PC-9 (cell line): Measurements from ENCODE around the gene DR1. TPM values are rescaled to one million over a fixed set of nuclear protein-coding genes. Genes with fewer than 3 reads are reported as not detected.

Experiments
- Bru-seq: library from RNA; stranded (reverse); fragments of 400-500 nt; gene quantifications from one replicate; lab custom pipeline; 2021; lab: Mats Ljungman, UMichigan
- BruChase-seq, 2 experiments: library from RNA; stranded (reverse); fragments of 400-500 nt; gene quantifications; one replicate each; lab custom pipeline; 2021; lab: Mats Ljungman, UMichigan
- BruUV-seq: library from RNA; stranded (reverse); fragments of 400-500 nt; replicated peaks from 2 replicates; lab custom pipeline; 2021; lab: Mats Ljungman, UMichigan
- CTCF ChIA-PET: fragments of 300-600 bp; sonication (Branson Sonifier 250); formaldehyde crosslinking; loops from one replicate; lab custom pipeline; 2022; ENCODE audit warnings: antibody characterized with exemption; lab: Charles Lee
- POLR2A ChIA-PET: fragments of 300-600 bp; sonication (Branson Sonifier 250); formaldehyde crosslinking; loops from one replicate; lab custom pipeline; 2022; ENCODE audit warnings: antibody characterized with exemption; ENCODE audit not compliant: unreplicated experiment; lab: Charles Lee
- DNase-seq, 2 experiments: peaks; one replicate each; pipeline versions ENCODE4 v3.0.0 to v3.0.0-alpha.2; 2015 to 2022; ENCODE audit warnings: mixed read lengths in 1 of 2
- H2AFZ ChIP-seq: fragments of 200-600 bp; sonication (generic); 2 replicates; pipeline ENCODE4 v1.8.1; 2017; ENCODE audit warnings: antibody characterized with exemption
- H3F3A ChIP-seq: fragments of 200-600 bp; sonication (generic); 2 replicates; pipeline ENCODE4 v1.8.1; 2017; ENCODE audit warnings: antibody characterized with exemption, mild to moderate bottlenecking, low read depth; ENCODE audit not compliant: insufficient read depth
- H3K27ac ChIP-seq: fragments of 200-600 bp; sonication (generic); 2 replicates; pipeline ENCODE4 v1.6.1; 2016; ENCODE audit warnings: mixed run types
- H3K27me3 ChIP-seq: fragments of 200-600 bp; sonication (generic); 2 replicates; pipeline ENCODE4 v1.6.1; 2016; ENCODE audit warnings: low read depth, mixed run types; ENCODE audit not compliant: insufficient read depth
- H3K36me3 ChIP-seq: fragments of 200-600 bp; sonication (generic); 2 replicates; pipeline ENCODE4 v1.6.1; 2016; ENCODE audit warnings: low read depth, mixed run types
- H3K4me1 ChIP-seq: fragments of 200-600 bp; sonication (generic); replicated peaks from 2 replicates; pipeline ENCODE4 v1.6.1; 2016; ENCODE audit warnings: mixed run types; ENCODE audit not compliant: insufficient read depth
- H3K4me2 ChIP-seq: fragments of 200-600 bp; sonication (generic); 2 replicates; pipeline ENCODE4 v1.6.1; 2017; ENCODE audit warnings: mixed run types
- H3K4me3 ChIP-seq: fragments of 200-600 bp; sonication (generic); 2 replicates; pipeline ENCODE4 v1.6.1; 2016; ENCODE audit warnings: mixed run types
- H3K79me2 ChIP-seq: fragments of 200-600 bp; sonication (generic); 2 replicates; pipeline ENCODE4 v1.6.1; 2017; ENCODE audit warnings: low read depth, mixed run types
- H3K9me2 ChIP-seq: fragments of 200-600 bp; sonication (generic); 2 replicates; pipeline ENCODE4 v1.8.1; 2017; ENCODE audit warnings: mild to moderate bottlenecking; ENCODE audit not compliant: insufficient read depth
- H3K9me3 ChIP-seq: fragments of 200-600 bp; sonication (generic); 2 replicates; pipeline ENCODE4 v1.8.1; 2016; ENCODE audit warnings: low read depth; ENCODE audit not compliant: insufficient read depth
- H4K20me1 ChIP-seq: fragments of 200-600 bp; sonication (generic); 2 replicates; pipeline ENCODE4 v1.8.1; 2017; ENCODE audit not compliant: insufficient read depth
- CTCF ChIP-seq: fragments of 200-600 bp; sonication (generic); conservative IDR thresholded peaks from 2 replicates; pipeline ENCODE4 v1.6.1; 2017; ENCODE audit warnings: mixed run types, antibody characterized with exemption, mild to moderate bottlenecking, moderate library complexity
- EZH2 ChIP-seq: fragments of 200-600 bp; sonication (generic); IDR thresholded peaks from 2 replicates; pipeline ENCODE4 v1.8.0; 2017; ENCODE audit warnings: antibody characterized with exemption, low read depth
- intact Hi-C: fragments of 100-400 bp; cut with micrococcal nuclease; formaldehyde crosslinking; loops from one replicate; pipeline ENCODE4 v1.10.0; 2022; ENCODE audit not compliant: unreplicated experiment
- long read RNA-seq: library from polyadenylated mRNA; stranded (forward); transcript quantifications from one replicate; pipeline ENCODE4 v2.0.0, GENCODE V29; 2022
- total RNA-seq: library from RNA; stranded (reverse); gene quantifications from 2 replicates; pipeline ENCODE4 v1.2.3, GENCODE V29; 2021

Gene DR1
- total RNA-seq (33.6 and 37.8 TPM in 2 replicates), Bru-seq, nascent RNA (percentile 88 among the genes with signal in this experiment), BruChase-seq, experiment 1, labeled RNA remaining after a 2-hour chase (percentile 87 among the genes with signal in this experiment), BruChase-seq, experiment 2, labeled RNA remaining after a 6-hour chase (percentile 92 among the genes with signal in this experiment)
- long read RNA-seq, full-length matches to known transcripts, result 69 of 71 reads
- long read RNA-seq, partial matches to known transcripts, result 1 of 71 reads
- long read RNA-seq, other reads (novel, unspliced or antisense), result 1 of 71 reads

GRCh38 chr1:93345633-93346420 is at the start of gene DR1:
DR1 (plus strand) TSS chr1:93345907; CDS start chr1:93346646, 739 bp downstream.
- Histone ChIP-seq H2AFZ (peak within 1 kb of the TSS; percentile 94), H3K4me1 (peaks cover 35% of the 10 kb centered on the region), H4K20me1 (peaks cover 32% of the 10 kb centered on the region), H3K4me3 (peak within 1 kb of the TSS; percentile 86), H3K27me3 (no peaks in the 10 kb centered on the region), H3K79me2 (peaks cover 80% of the 10 kb centered on the region), H3K9me3 (no peaks in the 10 kb centered on the region), H3K9me2 (no peaks in the 10 kb centered on the region), H3K27ac (peak within 1 kb of the TSS; percentile 86), H3F3A (peaks cover 8% of the 10 kb centered on the region), H3K4me2 (peak within 1 kb of the TSS; percentile 92), H3K36me3 (peaks cover 25% of the 10 kb centered on the region)
- intact Hi-C loops, result loop anchor here (1.0 to 5.0 kb wide), 4 partner anchors 24 to 501 kb away; partner anchors contain the start of gene FNBP1L
- ChIA-PET CTCF (interaction anchor here (0.5 to 0.9 kb wide), 5 partner anchors 41 to 404 kb away, joined by 3 to 6 read pairs (median 3); no protein-coding TSS in a partner anchor), POLR2A (interaction anchor here (0.6 to 1.1 kb wide), 2 partner anchors 21 to 235 kb away, joined by 4 read pairs; no protein-coding TSS in a partner anchor)
- no peak for TF ChIP-seq CTCF
- DNase-seq, result peak; percentile 84 to 94
- no TSS peak for BruUV-seq

GRCh38 chr1:93296555-93297154 is 49.1 kb upstream of the DR1 start:
- no peaks in the 10 kb centered on the region for H3K9me2 ChIP-seq
- no peaks in the 10 kb centered on the region for H3K4me1 ChIP-seq
- no peak for DNase-seq
- intact Hi-C loops, result no loop called here
- H3K79me2 ChIP-seq, result no peaks in the 10 kb centered on the region
- no peak overlapping the region for H2AFZ ChIP-seq
- no peak for TF ChIP-seq CTCF
- TF ChIP-seq EZH2, result no peak
- H3K36me3 ChIP-seq, result no peaks in the 10 kb centered on the region
- H3K4me2 ChIP-seq, result no peak overlapping the region
- H3K4me3 ChIP-seq, result no peak overlapping the region
- H3F3A ChIP-seq, result no peaks in the 10 kb centered on the region
- no peak overlapping the region for H3K27ac ChIP-seq
- H4K20me1 ChIP-seq, result no peaks in the 10 kb centered on the region
- ChIA-PET POLR2A (no interaction called here), CTCF (interaction anchor here (0.6 kb wide), 1 partner anchor 132 kb away, joined by 5 read pairs; no protein-coding TSS in a partner anchor)
- H3K27me3 ChIP-seq, result no peaks in the 10 kb centered on the region
- no peaks in the 10 kb centered on the region; the same call in 1 of the 2 replicates for H3K9me3 ChIP-seq
- BruUV-seq, result no TSS peak

- POLR2A ChIA-PET, result interaction anchor here (0.6 to 0.7 kb wide), 2 partner anchors 27 to 663 kb away, joined by 3 to 4 read pairs; no protein-coding TSS in a partner anchor
- intact Hi-C loops, result no loop called here
Measured at GRCh38 chr1:93301131-93301530, 44.6 kb upstream of the DR1 start.

More at GRCh38 chr1:93301131-93301530, 44.6 kb upstream of the DR1 start:
- Histone ChIP-seq H3K9me3 (no peaks in the 10 kb centered on the region), H3K79me2 (no peaks in the 10 kb centered on the region), H3K9me2 (no peaks in the 10 kb centered on the region), H3K36me3 (no peaks in the 10 kb centered on the region), H3K4me3 (no peak overlapping the region), H3K4me1 (no peaks in the 10 kb centered on the region), H3K27ac (no peak overlapping the region), H4K20me1 (no peaks in the 10 kb centered on the region), H3K4me2 (no peak overlapping the region), H3F3A (no peaks in the 10 kb centered on the region), H2AFZ (no peak overlapping the region), H3K27me3 (no peaks in the 10 kb centered on the region)
- no peak for DNase-seq
- TF ChIP-seq EZH2, result no peak
- no peak for TF ChIP-seq CTCF
- BruUV-seq, result no TSS peak
- CTCF ChIA-PET, result no interaction called here
